B cell (primary cell): ENCODE data around the gene LPGAT1.

Experiments
- EZH2 ChIP-seq: IDR thresholded peaks from 2 replicates; pipeline ENCODE4 v1.6.1; 2012; ENCODE audit warnings: borderline replicate concordance, low read depth, mild to moderate bottlenecking, moderate library complexity, low read length; ENCODE audit not compliant: insufficient read depth, poor library complexity, severe bottlenecking
- TF ChIP-seq, protein P1 (sequence below): fragments of 200-600 bp; IDR thresholded peaks from one replicate; pipeline ENCODE4 v1.8.0; 2022; ENCODE audit warnings: antibody characterized with exemption, mild to moderate bottlenecking

DNA sequence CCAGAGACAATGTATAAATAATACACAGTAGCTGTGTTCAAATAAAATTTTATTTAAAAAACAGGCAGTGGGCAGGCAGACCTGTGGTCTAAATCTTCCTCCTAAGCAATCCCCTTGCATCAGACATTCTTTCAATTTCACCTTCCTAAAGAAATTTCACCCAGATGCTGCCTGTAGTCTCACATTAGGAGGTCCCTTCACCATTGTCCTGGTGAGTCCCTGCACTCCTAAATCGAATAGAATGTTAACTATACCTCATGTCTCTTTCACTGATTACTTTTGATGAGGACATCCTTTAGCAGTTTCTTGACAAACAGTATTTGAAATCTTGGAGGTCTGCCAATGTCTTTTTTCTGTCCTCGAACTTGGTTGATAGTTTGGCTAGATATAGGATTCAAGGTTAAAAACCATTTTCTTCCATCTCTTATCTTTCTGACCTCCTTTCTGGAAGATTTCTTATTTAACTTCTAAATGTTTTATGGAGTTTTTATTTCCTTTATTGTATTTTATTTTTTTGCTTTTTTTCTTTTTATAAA is 77.5 kb downstream of the LPGAT1 start:
- TF ChIP-seq, protein P1, sequence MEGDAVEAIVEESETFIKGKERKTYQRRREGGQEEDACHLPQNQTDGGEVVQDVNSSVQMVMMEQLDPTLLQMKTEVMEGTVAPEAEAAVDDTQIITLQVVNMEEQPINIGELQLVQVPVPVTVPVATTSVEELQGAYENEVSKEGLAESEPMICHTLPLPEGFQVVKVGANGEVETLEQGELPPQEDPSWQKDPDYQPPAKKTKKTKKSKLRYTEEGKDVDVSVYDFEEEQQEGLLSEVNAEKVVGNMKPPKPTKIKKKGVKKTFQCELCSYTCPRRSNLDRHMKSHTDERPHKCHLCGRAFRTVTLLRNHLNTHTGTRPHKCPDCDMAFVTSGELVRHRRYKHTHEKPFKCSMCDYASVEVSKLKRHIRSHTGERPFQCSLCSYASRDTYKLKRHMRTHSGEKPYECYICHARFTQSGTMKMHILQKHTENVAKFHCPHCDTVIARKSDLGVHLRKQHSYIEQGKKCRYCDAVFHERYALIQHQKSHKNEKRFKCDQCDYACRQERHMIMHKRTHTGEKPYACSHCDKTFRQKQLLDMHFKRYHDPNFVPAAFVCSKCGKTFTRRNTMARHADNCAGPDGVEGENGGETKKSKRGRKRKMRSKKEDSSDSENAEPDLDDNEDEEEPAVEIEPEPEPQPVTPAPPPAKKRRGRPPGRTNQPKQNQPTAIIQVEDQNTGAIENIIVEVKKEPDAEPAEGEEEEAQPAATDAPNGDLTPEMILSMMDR, result no peak
- no peak for TF ChIP-seq EZH2
